HL-60/S4 treated with retinoic acid at 250 ng/mL for 4 days and 3 days (cell line): Measurements from ENCODE around the gene CAMKK1.

Experiments
- in situ Hi-C: fragments of 300-500 bp; cut with MboI; formaldehyde crosslinking; loops from 2 replicates; pipeline ENCODE4 v1.7.0; 2022; ENCODE audit warnings: low sequenced_read_pairs

Gene CAMKK1

DNA sequence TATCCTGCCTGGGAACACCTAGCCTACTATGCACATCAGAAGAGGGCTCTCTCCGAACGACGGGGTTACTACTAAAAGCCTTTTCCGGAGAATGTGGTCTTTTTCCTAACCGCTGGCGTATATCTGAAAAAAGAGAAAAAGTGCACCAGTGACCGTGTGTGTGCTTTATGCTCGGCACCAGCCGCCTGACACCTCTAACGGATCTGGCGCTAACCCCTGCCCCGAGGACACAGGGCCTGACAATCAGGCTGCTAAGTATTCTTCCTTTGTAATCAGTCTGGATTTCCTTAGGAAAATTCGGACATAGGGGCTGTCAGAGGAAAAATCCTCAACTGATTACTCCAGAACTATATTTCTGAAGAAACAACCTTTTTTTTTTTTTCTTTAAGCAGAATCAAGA is 78.5 kb downstream of the CAMKK1 start:
- in situ Hi-C loops, result no loop called here

DNA sequence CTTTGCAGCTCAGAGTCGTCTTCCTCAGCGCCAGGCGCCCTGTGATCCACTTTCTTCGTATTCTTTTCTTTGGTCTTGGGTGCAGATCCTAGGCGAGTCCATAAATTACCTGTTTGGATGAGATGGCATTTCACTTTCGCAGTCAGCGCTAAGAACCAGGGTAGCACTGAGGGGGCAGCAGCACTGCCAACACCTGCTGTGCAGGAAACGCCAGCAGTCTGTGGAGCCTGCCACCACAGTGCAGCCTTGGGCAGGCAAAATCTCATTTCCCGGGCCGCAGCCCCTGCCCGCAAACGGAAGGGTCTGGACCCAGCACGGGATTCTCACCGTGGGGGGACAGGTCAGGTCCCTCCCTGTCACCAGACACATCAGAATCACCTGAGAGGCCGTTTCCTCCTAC is 79.7 kb downstream of the CAMKK1 start:
- in situ Hi-C loops, result no loop called here

DNA sequence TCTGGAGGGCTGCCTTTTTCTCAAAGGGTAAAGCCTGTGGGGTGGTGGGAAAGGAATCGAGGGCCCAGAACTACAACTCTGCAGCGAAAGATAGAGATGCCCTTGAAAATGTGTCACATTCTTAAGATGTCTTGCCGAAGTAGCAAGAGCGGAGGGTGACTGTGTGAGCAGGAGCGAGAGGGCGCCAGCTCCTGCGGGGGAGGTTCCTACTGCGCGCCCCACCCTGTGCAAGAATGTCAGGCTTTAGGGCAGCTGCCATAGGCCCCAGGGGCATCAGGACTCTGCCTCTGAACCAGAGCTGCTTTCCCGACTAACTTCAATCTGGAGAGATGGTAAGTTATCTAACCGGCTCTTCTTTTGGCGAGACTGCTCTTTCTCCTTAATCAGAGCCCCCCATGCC is 80.1 kb downstream of the CAMKK1 start:
- in situ Hi-C loops, result no loop called here

DNA sequence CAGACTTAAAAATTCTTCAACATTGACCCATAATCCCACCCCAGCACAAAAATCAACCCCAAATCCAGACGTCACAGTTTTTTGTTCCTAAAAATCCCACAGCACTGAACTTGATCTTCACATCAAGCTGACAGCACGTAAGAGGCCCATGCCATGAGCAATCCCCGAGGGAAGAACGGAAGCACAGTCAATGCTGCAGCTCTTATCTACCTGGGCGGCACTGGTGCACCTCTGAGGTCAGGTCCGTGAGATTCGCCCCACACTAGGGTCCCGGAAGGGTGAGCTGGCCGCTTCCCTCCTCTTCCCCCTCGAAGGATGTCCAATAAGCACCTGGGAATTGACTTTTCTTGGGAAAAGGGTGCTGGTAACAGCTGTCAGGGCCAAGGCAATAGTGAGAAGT is 80.6 kb downstream of the CAMKK1 start:
- in situ Hi-C loops, result no loop called here
